SK-N-MC (cell line): ENCODE results near the gene MRAS.

ENCODE experiments used
- EZH2 ChIP-seq: fragments of 200-600 bp; sonication (generic); IDR thresholded peaks from one replicate; pipeline ENCODE4 v1.6.1; 2017; ENCODE audit warnings: antibody characterized with exemption
- FOXP2 ChIP-seq: optimal IDR thresholded peaks from 2 replicates; pipeline ENCODE3; 2011; ENCODE audit warnings: mild to moderate bottlenecking, moderate library complexity; ENCODE audit not compliant: insufficient read depth; ENCODE audit errors: extremely low read length, control extremely low read depth
- POLR2AphosphoS5 ChIP-seq: IDR thresholded peaks from 2 replicates; pipeline ENCODE4 v1.6.1; 2012; ENCODE audit warnings: mild to moderate bottlenecking, low read depth, low read length, borderline replicate concordance

GRCh38 chr3:138439646-138440045, 91.3 kb downstream of the MRAS start:
- TF ChIP-seq POLR2AphosphoS5 (no peak), EZH2 (no peak), FOXP2 (no peak)
